Dermis blood vessel endothelial cell (primary cell): ENCODE measurements around the gene HSPA5. TPM values are rescaled to one million over a fixed set of nuclear protein-coding genes. Genes with fewer than 3 reads are reported as not detected.
"Not testable (repeated sequence)": the region's sequence is repeated elsewhere in the genome, so short reads cannot be mapped to it uniquely, and the experiment has no call there.

Experiments
- DNase-seq: peaks from one replicate; pipeline ENCODE4 v3.0.0; 2010
- total RNA-seq: library from RNA; depleted of rRNA; stranded (reverse); fragments of >200 nt; gene quantifications from 2 replicates; pipeline ENCODE4 v1.2.3, GENCODE V29; 2014

Gene HSPA5
- total RNA-seq: 127 and 380 TPM in 2 replicates

- peak; percentile 100 for DNase-seq
These were observed at the start of gene HSPA5 for GRCh38 chr9:125241000-125241862. HSPA5 (minus strand) TSS chr9:125241343; CDS start chr9:125241126, 217 bp downstream.

GRCh38 chr9:125286935-125287433 lies 45.8 kb upstream of the HSPA5 start:
- not testable (repeated sequence) for DNase-seq

GRCh38 chr9:125284855-125285254 lies 43.7 kb upstream of the HSPA5 start:
- DNase-seq: no peak

GRCh38 chr9:125280945-125281344 lies 39.8 kb upstream of the HSPA5 start:
- no peak for DNase-seq

GRCh38 chr9:125277411-125277810 lies 36.3 kb upstream of the HSPA5 start:
- no peak for DNase-seq

- DNase-seq: no peak
These were observed 35.6 kb upstream of the HSPA5 start for GRCh38 chr9:125276771-125277170.

- DNase-seq: no peak
These were observed 31.6 kb upstream of the HSPA5 start for GRCh38 chr9:125272697-125273096.

- no peak for DNase-seq
These were observed 29.9 kb upstream of the HSPA5 start for GRCh38 chr9:125271081-125271480.

GRCh38 chr9:125269014-125269397 lies 27.9 kb upstream of the HSPA5 start:
- DNase-seq: no peak

- DNase-seq: no peak
These were observed 27.4 kb upstream of the HSPA5 start for GRCh38 chr9:125268394-125269013.

GRCh38 chr9:125264068-125264467 lies 22.9 kb upstream of the HSPA5 start:
- peak; percentile 16 for DNase-seq

GRCh38 chr9:125262294-125262991 lies 21.3 kb upstream of the HSPA5 start:
- DNase-seq: peak; percentile 39

GRCh38 chr9:125261501-125262293 lies 20.6 kb upstream of the HSPA5 start, which contains the start of gene GAPVD1:
GAPVD1 (plus strand) TSS chr9:125261826; CDS start chr9:125298922, 37,096 bp downstream.
- peak; percentile 91 for DNase-seq

GRCh38 chr9:125260561-125260960 lies 19.4 kb upstream of the HSPA5 start:
- DNase-seq: no peak

- no peak for DNase-seq
These were observed 17.8 kb upstream of the HSPA5 start for GRCh38 chr9:125258832-125259534.

- no peak for DNase-seq
These were observed 17.1 kb upstream of the HSPA5 start for GRCh38 chr9:125258160-125258785.

- peak; percentile 47 for DNase-seq
These were observed 14.7 kb upstream of the HSPA5 start for GRCh38 chr9:125255781-125256391.

- DNase-seq: no peak
These were observed 13.1 kb upstream of the HSPA5 start for GRCh38 chr9:125254231-125254630.

GRCh38 chr9:125246261-125246667 lies 5.1 kb upstream of the HSPA5 start:
- no peak for DNase-seq

GRCh38 chr9:125243792-125244260 lies 2.7 kb upstream of the HSPA5 start:
- DNase-seq: no peak
